Urinary bladder (tissue), 4 donors: Measurements from ENCODE around the gene XIRP2. TPM values are rescaled to one million over a fixed set of nuclear protein-coding genes. Genes with fewer than 3 reads are reported as not detected.
A peak's percentile ranks its signal among the peaks of the same experiment; 100 is the strongest.

Experiments
- DNase-seq: peaks from one replicate; pipeline ENCODE4 v3.0.0-alpha.2; 2015; ENCODE audit errors: extremely low spot score
- H3K27ac ChIP-seq: one replicate; pipeline ENCODE4 v1.5.1; 2013; ENCODE audit warnings: low read depth, mild to moderate bottlenecking, moderate library complexity
- H3K36me3 ChIP-seq: one replicate; pipeline ENCODE4 v1.6.1; 2013; ENCODE audit warnings: mild to moderate bottlenecking, moderate library complexity; ENCODE audit not compliant: insufficient read depth
- H3K4me1 ChIP-seq: one replicate; pipeline ENCODE4 v1.6.1; 2013; ENCODE audit warnings: mild to moderate bottlenecking, moderate library complexity; ENCODE audit not compliant: insufficient read depth
- H3K4me3 ChIP-seq: one replicate; pipeline ENCODE4 v1.5.1; 2013; ENCODE audit warnings: low read depth, low read length
- WGBS: extraction: QIAGEN DNeasy Blood & Tissue Kit; methylation state at CpG from one replicate; pipeline ENCODE4 v1.1.7; 2013; 5-methylcytosine and 5-hydroxymethylcytosine counted together
- polyA plus RNA-seq: library from polyadenylated mRNA; stranded (reverse); fragments of 200-250 nt; gene quantifications from one replicate; pipeline ENCODE4 v1.2.3, GENCODE V29; 2013
- total RNA-seq: library from RNA; depleted of rRNA; stranded (reverse); fragments of >200 nt; gene quantifications from one replicate; pipeline ENCODE4 v1.2.3, GENCODE V29; 2014
- donor health status: healthy with polysubstance abuse.
- donor health status: healthy.

The XIRP2 gene
- total and polyA plus RNA-seq, 2 donors: 5.8 TPM; not detected in 1

DNA sequence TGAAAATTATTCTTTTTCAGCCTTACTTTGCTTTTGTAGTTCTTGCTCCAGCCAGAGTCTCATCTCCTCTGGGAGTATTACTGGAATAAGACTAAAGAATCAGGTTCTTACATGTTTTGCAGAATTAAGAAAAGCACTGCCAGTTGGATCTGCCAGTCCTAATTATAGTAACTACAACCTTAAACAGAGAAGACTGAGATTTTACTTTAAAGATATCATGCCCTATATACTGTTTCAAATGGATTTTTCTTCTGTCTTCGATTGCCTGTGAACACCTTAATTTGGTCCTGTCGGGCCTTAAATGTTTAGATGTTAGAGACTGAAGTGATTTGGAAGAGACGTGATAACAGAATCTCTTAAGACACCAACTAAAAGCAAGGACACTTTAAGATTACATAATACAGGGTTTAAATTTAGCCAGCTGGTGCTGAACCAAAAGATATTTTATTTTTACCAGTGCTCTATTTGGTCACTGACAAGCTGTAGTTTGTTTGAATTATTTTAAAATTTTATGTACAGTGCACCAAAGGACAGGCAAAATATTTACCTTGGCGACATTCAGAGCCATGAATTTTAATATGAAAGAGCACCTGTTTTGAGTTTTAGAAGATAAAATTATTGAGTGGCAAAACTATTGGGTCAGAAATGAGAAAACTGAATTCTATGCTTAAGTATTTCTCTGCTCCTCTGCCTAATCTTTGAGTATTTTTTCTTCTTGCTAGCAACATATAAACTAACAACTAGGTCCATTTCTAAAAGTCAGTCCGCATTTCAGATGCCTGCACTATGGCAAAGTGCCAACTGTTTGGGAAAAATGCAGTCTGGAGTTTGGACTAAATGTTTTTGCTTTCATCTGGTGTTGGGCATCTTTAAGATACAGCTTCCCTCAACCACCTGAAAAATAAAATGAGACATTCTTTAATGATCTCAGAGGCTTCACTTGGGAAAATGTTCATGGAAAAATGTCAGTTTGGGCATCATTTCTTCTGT lies 300.0 kb downstream of the XIRP2 start:
- H3K4me3 ChIP-seq: no peak overlapping the region
- H3K36me3 ChIP-seq: no peaks in the 10 kb centered on the region
- no peak overlapping the region for H3K27ac ChIP-seq
- DNase-seq: no peak
- 32% methylated on average over 5 of the region's 5 CpGs for WGBS
- H3K4me1 ChIP-seq: no peaks in the 10 kb centered on the region

GRCh38 chr2:167190053-167190452 lies 301.8 kb downstream of the XIRP2 start:
- no peak overlapping the region for H3K27ac ChIP-seq
- WGBS: 58% methylated on average over 3 of the region's 3 CpGs
- no peaks in the 10 kb centered on the region for H3K4me1 ChIP-seq
- DNase-seq: no peak
- no peaks in the 10 kb centered on the region for H3K36me3 ChIP-seq
- no peak overlapping the region for H3K4me3 ChIP-seq

GRCh38 chr2:167191588-167191987 lies 303.3 kb downstream of the XIRP2 start:
- Histone ChIP-seq H3K36me3 (no peaks in the 10 kb centered on the region), H3K4me1 (no peaks in the 10 kb centered on the region), H3K27ac (no peak overlapping the region), H3K4me3 (no peak overlapping the region)
- 80% methylated on average over 3 of the region's 3 CpGs for WGBS
- no peak for DNase-seq

GRCh38 chr2:167192833-167193232 lies 304.6 kb downstream of the XIRP2 start:
- DNase-seq: no peak
- Histone ChIP-seq H3K4me3 (no peak overlapping the region), H3K36me3 (no peaks in the 10 kb centered on the region), H3K4me1 (no peaks in the 10 kb centered on the region), H3K27ac (no peak overlapping the region)
- 84% methylated on average over 4 of the region's 4 CpGs for WGBS

- Histone ChIP-seq H3K27ac (no peak overlapping the region), H3K4me3 (no peak overlapping the region), H3K4me1 (no peaks in the 10 kb centered on the region), H3K36me3 (no peaks in the 10 kb centered on the region)
- WGBS: 33% methylated on average over 6 of the region's 6 CpGs
- peak; percentile 17 for DNase-seq
Measured at GRCh38 chr2:167196461-167197252, 308.4 kb downstream of the XIRP2 start.

GRCh38 chr2:167198009-167198408 lies 309.7 kb downstream of the XIRP2 start:
- Histone ChIP-seq H3K4me1 (no peaks in the 10 kb centered on the region), H3K27ac (no peak overlapping the region), H3K36me3 (no peaks in the 10 kb centered on the region), H3K4me3 (no peak overlapping the region)
- 59% methylated on average over 2 of the region's 2 CpGs for WGBS
- no peak for DNase-seq

DNA sequence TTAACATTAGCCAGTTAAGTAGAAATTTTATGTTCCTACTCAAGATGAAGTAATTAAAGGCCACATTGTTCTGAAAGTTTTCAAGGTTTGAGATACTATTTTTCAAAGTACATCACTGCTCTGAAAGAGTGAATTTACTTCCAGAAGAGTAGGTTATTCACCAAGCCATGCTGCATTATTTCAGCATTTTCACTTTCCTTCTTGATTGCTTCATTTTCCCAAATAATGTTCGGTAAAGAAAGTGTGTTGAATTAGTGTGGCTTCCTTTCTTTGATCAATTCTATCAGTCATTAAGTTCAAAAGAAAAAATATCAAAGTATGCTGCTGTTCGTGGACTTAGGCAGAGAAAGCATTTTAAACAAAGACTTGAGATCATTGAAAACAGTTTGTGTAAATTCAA lies 310.3 kb downstream of the XIRP2 start:
- no peak overlapping the region for H3K27ac ChIP-seq
- no peaks in the 10 kb centered on the region for H3K36me3 ChIP-seq
- no peak overlapping the region for H3K4me3 ChIP-seq
- 67% methylated on average over 2 of the region's 2 CpGs for WGBS
- no peaks in the 10 kb centered on the region for H3K4me1 ChIP-seq
- no peak for DNase-seq

DNA sequence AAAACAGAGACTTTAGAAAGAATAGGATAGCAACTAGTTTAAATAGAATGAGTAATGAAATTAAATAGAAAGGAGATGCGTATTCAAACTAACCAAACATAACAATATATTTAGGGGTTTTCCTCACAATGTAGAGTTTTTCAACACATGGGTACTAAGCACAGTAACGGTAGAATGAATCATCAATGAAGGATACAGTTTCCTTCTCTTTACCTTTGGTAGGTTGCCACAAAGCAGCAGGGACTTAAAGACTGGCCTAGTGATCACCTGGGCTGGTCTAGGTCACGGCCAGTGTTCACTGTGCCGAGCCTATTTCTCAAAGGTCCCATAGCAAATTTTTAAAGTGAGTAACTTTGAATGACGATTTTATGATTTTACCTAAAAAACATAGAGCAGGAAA lies 311.7 kb downstream of the XIRP2 start:
- no peak overlapping the region for H3K27ac ChIP-seq
- no peak for DNase-seq
- WGBS: 96% methylated on average over 5 of the region's 5 CpGs
- H3K4me1 ChIP-seq: no peaks in the 10 kb centered on the region
- no peaks in the 10 kb centered on the region for H3K36me3 ChIP-seq
- no peak overlapping the region for H3K4me3 ChIP-seq

DNA sequence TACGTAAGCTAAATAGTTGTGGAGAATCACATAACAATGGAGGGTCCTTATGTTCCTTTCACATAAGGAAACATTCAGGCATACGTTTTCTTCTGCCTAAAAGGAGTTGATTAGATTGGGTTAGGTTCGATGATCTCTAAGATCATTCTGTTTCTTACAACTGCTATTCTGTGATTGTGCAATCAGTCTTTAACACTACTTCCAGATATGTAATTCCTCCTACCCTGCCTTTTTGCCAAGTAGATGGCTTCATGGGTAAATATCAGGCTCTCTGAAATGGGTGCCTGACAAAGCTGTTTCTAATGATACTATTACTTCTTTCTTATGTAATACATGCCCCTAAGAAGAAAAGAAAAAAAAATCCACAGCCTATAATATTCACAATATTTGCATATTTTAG lies 321.5 kb downstream of the XIRP2 start:
- H3K27ac ChIP-seq: no peak overlapping the region
- DNase-seq: no peak
- WGBS: 66% methylated on average over 3 of the region's 3 CpGs
- no peaks in the 10 kb centered on the region for H3K36me3 ChIP-seq
- no peak overlapping the region for H3K4me3 ChIP-seq
- H3K4me1 ChIP-seq: no peaks in the 10 kb centered on the region

DNA sequence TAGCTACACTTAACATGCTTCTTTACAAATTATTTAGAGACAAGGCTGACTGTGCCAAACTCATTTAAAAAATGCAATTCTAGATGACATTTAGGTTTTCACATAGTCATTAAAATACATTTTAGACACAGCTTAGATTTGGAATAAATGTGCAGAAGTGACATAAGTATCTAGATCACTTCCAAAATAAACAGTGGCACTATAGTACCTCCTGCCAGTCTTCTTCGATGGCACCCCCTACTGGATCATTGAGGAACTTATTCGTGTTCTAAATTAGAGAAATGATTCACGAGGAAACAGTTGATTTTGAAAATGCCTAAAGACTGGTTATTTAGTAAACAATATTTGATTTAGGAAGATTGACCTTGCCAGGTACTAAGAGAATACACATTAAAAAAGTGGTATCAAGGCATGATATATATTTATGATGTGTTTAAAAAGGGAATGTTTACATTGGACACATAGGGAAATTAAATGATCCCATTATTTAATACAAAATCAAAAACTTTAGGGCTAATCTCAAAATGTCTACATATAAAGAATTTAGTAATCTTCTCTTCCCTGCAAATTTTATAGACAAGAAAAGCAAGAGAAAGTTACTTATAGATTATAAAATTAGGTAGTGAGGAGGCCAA lies 323.9 kb downstream of the XIRP2 start:
- no peak overlapping the region for H3K4me3 ChIP-seq
- no peaks in the 10 kb centered on the region for H3K4me1 ChIP-seq
- H3K36me3 ChIP-seq: no peaks in the 10 kb centered on the region
- no peak for DNase-seq
- WGBS: 7% methylated on average over 3 of the region's 3 CpGs
- no peak overlapping the region for H3K27ac ChIP-seq

- no peaks in the 10 kb centered on the region for H3K36me3 ChIP-seq
- H3K4me3 ChIP-seq: no peak overlapping the region
- H3K27ac ChIP-seq: no peak overlapping the region
- H3K4me1 ChIP-seq: no peaks in the 10 kb centered on the region
- no peak for DNase-seq
- 90% methylated on average over 4 of the region's 4 CpGs for WGBS
Measured at GRCh38 chr2:167215595-167215994, 327.3 kb downstream of the XIRP2 start.

- Histone ChIP-seq H3K36me3 (no peaks in the 10 kb centered on the region), H3K4me1 (no peaks in the 10 kb centered on the region), H3K27ac (no peak overlapping the region), H3K4me3 (no peak overlapping the region)
- WGBS: 89% methylated on average over 4 of the region's 4 CpGs
- DNase-seq: no peak
Measured at GRCh38 chr2:167237478-167237877, 349.2 kb downstream of the XIRP2 start.

DNA sequence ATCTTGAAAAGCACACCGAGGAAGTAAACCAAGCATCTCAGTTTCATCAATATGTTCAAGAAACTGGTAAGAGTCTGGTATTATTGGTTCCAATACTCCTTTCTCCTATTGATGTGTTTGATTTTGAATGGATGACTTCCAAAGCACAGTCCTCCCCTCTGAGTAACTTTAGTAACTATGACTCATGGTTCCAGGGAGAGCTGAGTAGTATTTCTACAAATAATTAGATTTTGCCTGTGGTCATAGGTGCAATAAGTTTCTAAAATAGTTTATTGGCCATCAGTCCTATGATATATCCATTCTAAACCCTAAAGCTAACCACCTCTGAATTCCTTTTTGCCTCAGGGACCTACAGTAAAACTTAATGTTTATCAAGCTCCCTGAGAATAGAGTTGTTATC lies 352.4 kb downstream of the XIRP2 start:
- DNase-seq: no peak
- WGBS: 88% methylated on average over 1 of the region's 1 CpG

More for the DNA sequence above, 352.4 kb downstream of the XIRP2 start:
- no peak overlapping the region for H3K4me3 ChIP-seq
- no peaks in the 10 kb centered on the region for H3K36me3 ChIP-seq
- H3K4me1 ChIP-seq: no peaks in the 10 kb centered on the region
- no peak overlapping the region for H3K27ac ChIP-seq
